ENCODE data around the gene RAPGEF6.

GRCh38 chr5:131659841-131660240 is 24.8 kb upstream of the RAPGEF6 start:
- TF ChIP-seq CTCF (conservative IDR thresholded peaks at IDR 0.05; ENCODE audit: low read depth, low read length) (no peak), POLR2A (IDR thresholded peaks at IDR 0.05; ENCODE audit: low read depth, low read length) (no peak), RAD21 (IDR thresholded peaks at IDR 0.05; ENCODE audit: low read length) (no peak), FOS (IDR thresholded peaks at IDR 0.05; ENCODE audit: low read depth, low read length) (no peak), MAZ (IDR thresholded peaks at IDR 0.05; ENCODE audit: borderline replicate concordance, low read depth, low read length) (no peak), SMC3 (IDR thresholded peaks at IDR 0.05; ENCODE audit: low read depth, low read length) (no peak), NFE2L2 (IDR thresholded peaks at IDR 0.05; ENCODE audit: low read depth, low read length) (no peak), CEBPB (IDR thresholded peaks at IDR 0.05; ENCODE audit: low read depth, low read length) (no peak), RFX5 (IDR thresholded peaks at IDR 0.05; ENCODE audit: low read depth, low read length) (no peak), MXI1 (IDR thresholded peaks at IDR 0.05; ENCODE audit: borderline replicate concordance, low read depth, low read length) (no peak), CHD1 (IDR thresholded peaks at IDR 0.05; ENCODE audit: low read depth, low read length) (no peak)

All from IMR-90 (cell line).